Loucy (cell line): Measurements from ENCODE around the gene CACNA1B.

Source experiments
- H2AFZ ChIP-seq: fragments of 200-600 bp; sonication (generic); 2 replicates; pipeline ENCODE4 v1.6.0; 2016; ENCODE audit warnings: antibody characterized with exemption, mild to moderate bottlenecking, low read length, moderate library complexity
- H3F3A ChIP-seq: fragments of 200-600 bp; 2 replicates; pipeline ENCODE4 v1.6.0; 2016; ENCODE audit warnings: antibody characterized with exemption, low read depth, mild to moderate bottlenecking
- H3K27me3 ChIP-seq: fragments of 200-600 bp; sonication (generic); 2 replicates; pipeline ENCODE4 v1.6.1; 2014; ENCODE audit warnings: low read length, mild to moderate bottlenecking; ENCODE audit not compliant: insufficient read depth, poor library complexity, severe bottlenecking
- H3K36me3 ChIP-seq: fragments of 200-600 bp; sonication (generic); 2 replicates; pipeline ENCODE4 v1.6.1; 2016; ENCODE audit warnings: low read length; ENCODE audit not compliant: insufficient read depth
- H3K4me1 ChIP-seq: fragments of 200-600 bp; sonication (generic); 2 replicates; pipeline ENCODE4 v1.5.1; 2014; ENCODE audit warnings: low read length, mild to moderate bottlenecking; ENCODE audit not compliant: insufficient read depth, poor library complexity, severe bottlenecking
- H3K4me2 ChIP-seq: fragments of 200-600 bp; sonication (generic); 2 replicates; pipeline ENCODE4 v1.6.0; 2014; ENCODE audit warnings: antibody characterized with exemption, low read length, low read depth, mild to moderate bottlenecking; ENCODE audit not compliant: poor library complexity, severe bottlenecking
- H3K4me3 ChIP-seq: fragments of 200-600 bp; sonication (generic); 2 replicates; pipeline ENCODE4 v1.5.1; 2014; ENCODE audit warnings: low read length, mild to moderate bottlenecking, mixed read lengths; ENCODE audit not compliant: poor library complexity, severe bottlenecking
- H3K79me2 ChIP-seq: fragments of 200-600 bp; sonication (generic); 2 replicates; pipeline ENCODE4 v1.6.1; 2014; ENCODE audit warnings: low read length; ENCODE audit not compliant: insufficient read depth
- H3K9ac ChIP-seq: fragments of 200-600 bp; sonication (generic); 2 replicates; pipeline ENCODE4 v1.6.0; 2014; ENCODE audit warnings: mild to moderate bottlenecking, low read depth, low read length, moderate library complexity; ENCODE audit not compliant: poor library complexity, severe bottlenecking
- H3K9me2 ChIP-seq: fragments of 200-600 bp; sonication (generic); replicated peaks from 2 replicates; pipeline ENCODE4 v1.6.1; 2016; ENCODE audit warnings: low read depth, low read length, mixed read lengths
- H3K9me3 ChIP-seq: fragments of 200-600 bp; sonication (generic); 2 replicates; pipeline ENCODE4 v1.6.1; 2014; ENCODE audit warnings: mild to moderate bottlenecking, antibody characterized with exemption, low read length, low read depth; ENCODE audit not compliant: insufficient read depth
- H4K20me1 ChIP-seq: fragments of 200-600 bp; sonication (generic); 2 replicates; pipeline ENCODE4 v1.6.0; 2014; ENCODE audit warnings: antibody characterized with exemption, low read length, mild to moderate bottlenecking; ENCODE audit not compliant: insufficient read depth, poor library complexity, severe bottlenecking
- CTCF ChIP-seq: fragments of 200-600 bp; sonication (generic); conservative IDR thresholded peaks from 2 replicates; pipeline ENCODE4 v1.5.1; 2014; ENCODE audit warnings: mild to moderate bottlenecking, antibody characterized with exemption, low read length
- EZH2phosphoT487 ChIP-seq: fragments of 200-600 bp; IDR thresholded peaks from 2 replicates; pipeline ENCODE4 v1.6.1; 2018; ENCODE audit warnings: antibody characterized with exemption, mild to moderate bottlenecking, moderate library complexity, borderline replicate concordance

CACNA1B gene

GRCh38 chr9:137833721-137834613 lies 43.6 kb upstream of the CACNA1B start:
- H3K4me3 ChIP-seq = no peak overlapping the region
- peaks cover 63% of the 10 kb centered on the region; the same call in 1 of the 2 replicates for H3K36me3 ChIP-seq

GRCh38 chr9:137834846-137835546 lies 42.6 kb upstream of the CACNA1B start:
- Histone ChIP-seq H3K9me3 (no peaks in the 10 kb centered on the region), H3K27me3 (no peaks in the 10 kb centered on the region), H3K79me2 (no peaks in the 10 kb centered on the region), H3K36me3 (peaks cover 59% of the 10 kb centered on the region; the same call in 1 of the 2 replicates), H3K9ac (no peak overlapping the region), H3F3A (no peaks in the 10 kb centered on the region), H3K9me2 (no peaks in the 10 kb centered on the region), H2AFZ (no peak overlapping the region), H3K4me2 (no peak overlapping the region), H3K4me1 (no peaks in the 10 kb centered on the region), H4K20me1 (peaks cover 2% of the 10 kb centered on the region), H3K4me3 (no peak overlapping the region)
- TF ChIP-seq EZH2phosphoT487 (no peak), CTCF (no peak)

More at GRCh38 chr9:137833721-137834613, 43.6 kb upstream of the CACNA1B start:
- Histone ChIP-seq H3K9me2 (no peaks in the 10 kb centered on the region), H3K4me2 (no peak overlapping the region), H3F3A (no peaks in the 10 kb centered on the region), H3K79me2 (no peaks in the 10 kb centered on the region), H3K4me1 (no peaks in the 10 kb centered on the region), H3K9ac (no peak overlapping the region), H4K20me1 (peaks cover 3% of the 10 kb centered on the region), H3K9me3 (no peaks in the 10 kb centered on the region), H2AFZ (no peak overlapping the region), H3K27me3 (no peaks in the 10 kb centered on the region)
- TF ChIP-seq EZH2phosphoT487 (no peak), CTCF (no peak)

- no peaks in the 10 kb centered on the region for H3K27me3 ChIP-seq
- no peaks in the 10 kb centered on the region for H3K79me2 ChIP-seq
- H3F3A ChIP-seq = no peaks in the 10 kb centered on the region
- no peaks in the 10 kb centered on the region for H3K9me3 ChIP-seq
- no peak overlapping the region for H3K4me3 ChIP-seq
- H3K9ac ChIP-seq = no peak overlapping the region
- no peak overlapping the region for H2AFZ ChIP-seq
- no peaks in the 10 kb centered on the region for H3K4me1 ChIP-seq
- no peak for TF ChIP-seq CTCF
- no peak for TF ChIP-seq EZH2phosphoT487
- peaks cover 54% of the 10 kb centered on the region; the same call in 1 of the 2 replicates for H3K36me3 ChIP-seq
- H3K9me2 ChIP-seq = no peaks in the 10 kb centered on the region
- H3K4me2 ChIP-seq = no peak overlapping the region
- no peaks in the 10 kb centered on the region for H4K20me1 ChIP-seq
These were observed 41.3 kb upstream of the CACNA1B start for GRCh38 chr9:137836151-137836830.
